H9 (cell line): ENCODE results near the gene TSACC. TPM values are rescaled to one million over a fixed set of nuclear protein-coding genes. Genes with fewer than 3 reads are reported as not detected.

Source experiments
- DNase-seq: peaks from one replicate; pipeline ENCODE4 v3.0.0-alpha.2; 2017
- H2AFZ ChIP-seq: one replicate; pipeline ENCODE4 v1.6.1; 2013; ENCODE audit warnings: mild to moderate bottlenecking, low read length, control low read depth, moderate library complexity
- H2AK5ac ChIP-seq: 2 replicates; pipeline ENCODE4 v1.6.1; 2013; ENCODE audit warnings: low read length, control low read depth, mixed read lengths; ENCODE audit not compliant: insufficient read length
- H2BK120ac ChIP-seq: one replicate; pipeline ENCODE4 v1.6.1; 2013; ENCODE audit warnings: low read depth, mild to moderate bottlenecking, low read length, control low read depth, inconsistent platforms; ENCODE audit not compliant: poor library complexity, severe bottlenecking
- H2BK12ac ChIP-seq: 2 replicates; pipeline ENCODE4 v1.6.1; 2013; ENCODE audit warnings: low read length, control low read depth, mixed read lengths, low read depth; ENCODE audit not compliant: insufficient read length
- H2BK15ac ChIP-seq: 2 replicates; pipeline ENCODE4 v1.6.1; 2013; ENCODE audit warnings: low read depth, low read length, control low read depth
- H2BK20ac ChIP-seq: one replicate; pipeline ENCODE4 v1.6.1; 2013; ENCODE audit warnings: low read depth, mild to moderate bottlenecking, low read length, control low read depth, inconsistent platforms; ENCODE audit not compliant: poor library complexity, severe bottlenecking
- H2BK5ac ChIP-seq: 2 replicates; pipeline ENCODE4 v1.6.1; 2013; ENCODE audit warnings: low read length, control low read depth, mixed read lengths; ENCODE audit not compliant: insufficient read length
- H3K14ac ChIP-seq: 2 replicates; pipeline ENCODE4 v1.6.1; 2013; ENCODE audit warnings: low read length, control low read depth; ENCODE audit not compliant: insufficient read depth
- H3K18ac ChIP-seq: 2 replicates; pipeline ENCODE4 v1.6.1; 2013; ENCODE audit warnings: low read depth, mild to moderate bottlenecking, mixed read lengths, low read length, control low read depth; ENCODE audit not compliant: insufficient read length
- H3K23ac ChIP-seq: 2 replicates; pipeline ENCODE4 v1.6.1; 2013; ENCODE audit warnings: low read length, control low read depth, mixed read lengths, low read depth; ENCODE audit not compliant: insufficient read length
- H3K23me2 ChIP-seq: 2 replicates; pipeline ENCODE4 v1.6.1; 2013; ENCODE audit warnings: low read depth, mild to moderate bottlenecking, mixed read lengths, low read length, control low read depth; ENCODE audit not compliant: insufficient read length, poor library complexity, severe bottlenecking
- H3K27ac ChIP-seq: 2 replicates; pipeline ENCODE4 v1.5.1; 2013; ENCODE audit warnings: low read length, control low read depth, mixed read lengths, low read depth; ENCODE audit not compliant: insufficient read length
- H3K27me3 ChIP-seq: 2 replicates; pipeline ENCODE4 v1.6.1; 2013; ENCODE audit warnings: low read length, control low read depth, inconsistent platforms; ENCODE audit not compliant: insufficient read depth
- H3K4ac ChIP-seq: 2 replicates; pipeline ENCODE4 v1.6.1; 2013; ENCODE audit warnings: low read depth, mild to moderate bottlenecking, control low read depth, inconsistent platforms, low read length, moderate library complexity
- H3K4me1 ChIP-seq: 2 replicates; pipeline ENCODE4 v1.6.1; 2013; ENCODE audit warnings: low read length, control low read depth, inconsistent platforms; ENCODE audit not compliant: insufficient read depth
- H3K4me2 ChIP-seq: 2 replicates; pipeline ENCODE4 v1.6.1; 2013; ENCODE audit warnings: low read length, control low read depth, mixed read lengths; ENCODE audit not compliant: insufficient read length, insufficient read depth
- H3K56ac ChIP-seq: 2 replicates; pipeline ENCODE4 v1.6.1; 2013; ENCODE audit warnings: low read depth, mild to moderate bottlenecking, mixed read lengths, low read length, control low read depth; ENCODE audit not compliant: insufficient read length
- H3K79me1 ChIP-seq: 2 replicates; pipeline ENCODE4 v1.6.1; 2013; ENCODE audit warnings: low read depth, mild to moderate bottlenecking, moderate library complexity, low read length, control low read depth, inconsistent platforms; ENCODE audit not compliant: insufficient read depth, poor library complexity, severe bottlenecking
- H3K79me2 ChIP-seq: 2 replicates; pipeline ENCODE4 v1.6.1; 2013; ENCODE audit warnings: low read length, control low read depth, inconsistent platforms; ENCODE audit not compliant: insufficient read depth
- H3K9ac ChIP-seq: 2 replicates; pipeline ENCODE4 v1.6.1; 2013; ENCODE audit warnings: low read length, control low read depth, mixed read lengths; ENCODE audit not compliant: insufficient read length; ENCODE audit errors: extremely low read depth
- H3K9me3 ChIP-seq: one replicate; pipeline ENCODE4 v1.6.1; 2013; ENCODE audit warnings: low read depth, low read length, inconsistent platforms; ENCODE audit not compliant: control insufficient read depth
- H3T11ph ChIP-seq: one replicate; pipeline ENCODE4 v1.6.1; 2013; ENCODE audit warnings: mild to moderate bottlenecking, low read length, control low read depth, inconsistent platforms
- H4K20me1 ChIP-seq: one replicate; pipeline ENCODE4 v1.6.1; 2013; ENCODE audit not compliant: control insufficient read depth, insufficient read length, insufficient read depth
- H4K5ac ChIP-seq: 2 replicates; pipeline ENCODE4 v1.6.1; 2013; ENCODE audit warnings: low read depth, mild to moderate bottlenecking, mixed read lengths, low read length, control low read depth; ENCODE audit not compliant: insufficient read length
- H4K8ac ChIP-seq: replicated peaks from 2 replicates; pipeline ENCODE4 v1.6.1; 2013; ENCODE audit warnings: low read length, control low read depth, mixed read lengths, low read depth; ENCODE audit not compliant: insufficient read length
- H4K91ac ChIP-seq: 2 replicates; pipeline ENCODE4 v1.6.1; 2013; ENCODE audit warnings: low read depth, mild to moderate bottlenecking, moderate library complexity, mixed read lengths, low read length, control low read depth; ENCODE audit not compliant: insufficient read length
- H3K27ac Mint-ChIP-seq, 3 experiments: 2 replicates in 2 of 3; 3 replicates in 1 of 3; pipeline ENCODE4 v1.8.0; 2020 to 2021; ENCODE audit warnings: mixed read lengths in 3 of 3, mild to moderate bottlenecking in 1 of 3, moderate library complexity in 1 of 3
- H3K27me3 Mint-ChIP-seq: 2 replicates; pipeline ENCODE4 v1.8.0; 2021; ENCODE audit warnings: low read depth, mild to moderate bottlenecking, moderate library complexity, mixed read lengths
- H3K36me3 Mint-ChIP-seq, 3 experiments: 2 replicates in 2 of 3; 3 replicates in 1 of 3; pipeline ENCODE4 v1.8.0; 2020 to 2021; ENCODE audit warnings: low read depth in 3 of 3, mixed read lengths in 3 of 3; ENCODE audit not compliant: insufficient read depth in 1 of 3
- H3K4me1 Mint-ChIP-seq, 2 experiments: 2 replicates each; pipeline ENCODE4 v1.8.0; 2020; ENCODE audit warnings: mixed read lengths in 2 of 2
- H3K4me3 Mint-ChIP-seq, 2 experiments: 2 replicates in 1 of 2; 3 replicates in 1 of 2; pipeline ENCODE4 v1.8.0; 2020 to 2021; ENCODE audit warnings: mild to moderate bottlenecking in 2 of 2, mixed read lengths in 2 of 2, moderate library complexity in 1 of 2
- H3K9me3 Mint-ChIP-seq, 2 experiments: 2 replicates in 1 of 2; 3 replicates in 1 of 2; pipeline ENCODE4 v1.8.0; 2020; ENCODE audit warnings: mild to moderate bottlenecking in 2 of 2, mixed read lengths in 2 of 2, moderate library complexity in 1 of 2
- CTCF ChIP-seq: fragments of 200-600 bp; sonication (generic); conservative IDR thresholded peaks from 3 replicates; pipeline ENCODE4 v1.8.0; 2021; ENCODE audit warnings: antibody characterized with exemption, mild to moderate bottlenecking
- total RNA-seq: library from RNA; stranded (reverse); gene quantifications from 2 replicates; pipeline ENCODE4 v1.2.1, GENCODE V29; 2021

Gene TSACC
- total RNA-seq, 1 experiment from 2014 or later = 2.3 TPM

DNA sequence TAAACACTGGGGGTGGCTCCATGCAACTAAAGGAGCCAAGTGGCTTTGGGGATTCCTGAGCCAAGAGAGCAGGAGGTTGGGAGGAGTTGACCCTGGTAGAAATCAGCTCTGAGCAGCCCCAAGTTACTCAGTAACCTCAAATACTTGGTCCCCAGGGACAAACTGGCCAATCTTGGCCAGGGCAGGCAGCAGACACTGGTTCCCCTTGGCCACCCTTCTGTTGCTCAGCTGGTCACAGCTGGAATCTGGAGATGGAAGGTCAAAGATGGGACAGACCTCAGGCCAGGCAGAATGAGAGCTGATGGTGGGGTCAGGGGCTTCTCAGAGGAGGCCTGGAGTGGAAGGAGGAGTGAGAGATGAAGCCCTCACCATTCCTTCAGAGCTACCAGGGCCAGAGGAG lies 27.4 kb downstream of the TSACC start:
- H2BK12ac ChIP-seq = no peak overlapping the region
- H3K18ac ChIP-seq = no peak overlapping the region
- DNase-seq = no peak
- TF ChIP-seq CTCF = no peak
- no peak overlapping the region for H2AFZ ChIP-seq
- no peaks in the 10 kb centered on the region for H3K9me3 Mint-ChIP-seq
- H4K8ac ChIP-seq = no peak overlapping the region
- H3K9me3 ChIP-seq = no peaks in the 10 kb centered on the region
- H2BK5ac ChIP-seq = no peak overlapping the region
- no peak overlapping the region for H4K5ac ChIP-seq
- no peaks in the 10 kb centered on the region for H3K79me2 ChIP-seq
- H3K23ac ChIP-seq = no peak overlapping the region
- no peak overlapping the region for H4K91ac ChIP-seq
- no peak overlapping the region for H2BK120ac ChIP-seq
- H3K14ac ChIP-seq = no peak overlapping the region
- H3T11ph ChIP-seq = no peak overlapping the region
- no peak overlapping the region for H3K4ac ChIP-seq
- H4K20me1 ChIP-seq = no peaks in the 10 kb centered on the region
- H3K27me3 Mint-ChIP-seq = peaks cover 40% of the 10 kb centered on the region
- H3K27me3 ChIP-seq = no peaks in the 10 kb centered on the region; the same call in 1 of the 2 replicates
- no peaks in the 10 kb centered on the region for H3K79me1 ChIP-seq
- H3K4me2 ChIP-seq = no peak overlapping the region
- H2AK5ac ChIP-seq = no peak overlapping the region
- no peak overlapping the region for H2BK15ac ChIP-seq
- no peak overlapping the region for H3K56ac ChIP-seq
- H3K4me3 Mint-ChIP-seq = no peak overlapping the region
- H3K23me2 ChIP-seq = peaks cover 4% of the 10 kb centered on the region
- peaks cover 19 to 32% of the 10 kb centered on the region in 2 experiments for H3K4me1 Mint-ChIP-seq
- H3K36me3 Mint-ChIP-seq = no peaks in the 10 kb centered on the region; a peak in 1 of 7 replicates
- no peak overlapping the region for H3K9ac ChIP-seq
- H3K4me1 ChIP-seq = no peaks in the 10 kb centered on the region
- H2BK20ac ChIP-seq = no peak overlapping the region
- no peak overlapping the region for H3K27ac ChIP-seq
- H3K27ac Mint-ChIP-seq = no peak overlapping the region
